Pons (tissue), 1 donor: ENCODE measurements around the gene PNPO.

ENCODE experiments used
- DNase-seq: peaks from one replicate; pipeline ENCODE4 v3.0.0-alpha.2; 2016; ENCODE audit warnings: low spot score

PNPO gene

GRCh38 chr17:47941246-47942095, at the start of gene PNPO:
TSS of gene PNPO (plus strand) at chr17:47941571. CDS start at chr17:47941676, 105 bp downstream.
- DNase-seq: peak; percentile 100

- peak; percentile 48 for DNase-seq
These were observed 46.6 kb upstream of the PNPO start for GRCh38 chr17:47894498-47895346.

DNA sequence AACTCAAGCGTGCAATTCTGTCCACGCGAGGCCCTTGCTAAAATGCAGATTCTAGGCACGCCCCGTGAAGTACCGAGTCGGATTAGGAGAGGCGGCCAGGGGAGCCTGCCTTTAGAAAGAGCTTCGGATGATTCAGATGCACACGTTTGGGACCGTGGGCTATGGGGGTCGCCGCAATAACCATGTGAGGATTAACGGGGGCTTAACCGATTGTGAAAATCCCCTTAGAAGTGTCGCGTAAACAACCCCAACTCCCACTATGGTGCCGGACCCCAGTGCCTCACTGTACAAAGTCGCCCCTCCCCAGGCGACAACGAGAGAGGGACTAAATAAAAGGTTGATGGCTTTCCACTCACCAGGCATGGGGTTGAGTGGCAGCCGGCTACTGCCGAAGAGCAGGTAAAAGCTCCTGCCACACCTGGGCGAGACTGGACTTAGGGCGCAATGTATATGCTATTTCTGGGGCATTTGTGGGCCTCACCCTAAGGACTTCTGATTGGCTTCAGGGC, 46.0 kb upstream of the PNPO start:
- DNase-seq: no peak

GRCh38 chr17:47895856-47896671, 45.3 kb upstream of the PNPO start, which contains the start of gene SP2:
TSS of gene SP2 (plus strand) at chr17:47896236. CDS start at chr17:47896287, 51 bp downstream.
- DNase-seq: peak; percentile 100

DNA sequence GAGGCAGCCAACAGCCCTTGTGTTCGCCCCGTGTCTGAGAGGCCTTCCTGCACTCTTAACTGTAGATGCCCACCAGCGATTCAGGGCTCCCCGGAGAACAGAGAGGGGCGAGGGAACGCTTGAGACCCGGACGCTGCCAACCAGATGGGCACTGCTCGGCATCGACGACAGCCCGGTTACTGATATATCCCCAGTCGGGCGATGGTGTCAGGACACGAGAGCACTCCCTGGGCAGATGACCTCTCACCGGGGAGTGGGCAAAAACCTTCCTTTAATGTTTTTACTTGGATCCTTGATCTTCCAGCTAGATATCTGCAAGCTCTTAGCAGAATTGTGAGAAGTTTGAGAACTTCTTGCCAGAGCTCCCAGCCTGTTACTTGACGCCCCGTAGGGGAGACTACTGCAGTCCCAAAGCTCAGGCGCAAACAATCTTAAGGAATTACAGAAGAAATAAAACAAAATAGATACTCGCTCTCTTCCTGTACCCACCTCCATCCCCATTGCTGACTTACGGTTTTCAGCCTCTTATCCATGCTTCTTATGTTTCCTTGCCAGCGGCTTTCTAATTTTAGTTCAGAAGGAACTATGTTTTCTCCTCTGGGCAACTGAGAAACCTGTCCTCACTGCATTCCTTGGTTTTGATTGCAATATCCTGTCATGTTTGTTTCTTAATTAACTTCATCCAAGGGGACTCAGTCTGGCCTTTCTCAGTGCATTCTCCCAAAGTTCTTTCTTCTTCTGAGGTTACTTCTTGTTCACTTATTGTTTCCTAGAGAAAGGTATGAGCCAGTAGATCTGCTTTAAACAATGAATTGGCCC, 44.5 kb upstream of the PNPO start:
- peak; percentile 52 for DNase-seq

- DNase-seq: peak; percentile 68
These were observed 43.8 kb upstream of the PNPO start for GRCh38 chr17:47897561-47897960.

DNA sequence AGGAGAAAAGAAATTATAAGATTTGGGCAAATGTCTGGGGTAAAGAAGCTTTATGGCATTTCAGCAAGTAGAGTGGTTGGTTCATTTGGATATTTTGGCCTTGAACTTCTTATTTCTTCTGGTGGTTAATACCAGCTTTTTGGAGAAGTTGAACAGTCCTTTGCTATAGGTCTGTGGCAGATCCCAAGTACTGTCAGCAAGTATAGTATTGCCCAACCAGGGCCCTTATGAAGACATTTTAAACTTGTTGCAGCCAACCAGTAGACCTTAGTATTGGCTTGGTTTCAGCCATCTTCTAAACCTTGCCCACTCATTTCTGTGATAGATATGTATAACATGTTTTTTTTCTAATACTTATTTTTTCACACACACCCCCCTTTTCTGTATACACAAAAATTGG, 43.1 kb upstream of the PNPO start:
- no peak for DNase-seq

DNA sequence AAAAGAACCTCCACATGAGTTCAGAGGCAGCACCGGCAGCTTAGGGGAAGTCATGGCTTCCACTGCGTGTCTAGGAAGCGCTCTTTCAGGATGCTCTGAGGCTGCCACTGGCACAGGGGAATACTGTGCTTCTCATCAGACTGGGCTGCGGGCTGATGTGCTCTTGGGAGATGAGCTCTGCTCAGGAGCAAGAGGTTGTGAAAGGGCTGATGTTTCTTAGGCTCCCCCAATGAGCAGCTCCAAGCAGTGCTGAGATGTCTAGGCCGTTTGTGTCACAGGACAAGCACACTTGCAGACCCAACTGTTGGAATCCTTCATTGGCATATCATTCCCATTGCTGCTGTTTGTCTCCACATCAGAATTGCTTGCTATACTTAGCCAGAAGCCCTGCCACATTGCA, 41.7 kb upstream of the PNPO start:
- DNase-seq: no peak

DNA sequence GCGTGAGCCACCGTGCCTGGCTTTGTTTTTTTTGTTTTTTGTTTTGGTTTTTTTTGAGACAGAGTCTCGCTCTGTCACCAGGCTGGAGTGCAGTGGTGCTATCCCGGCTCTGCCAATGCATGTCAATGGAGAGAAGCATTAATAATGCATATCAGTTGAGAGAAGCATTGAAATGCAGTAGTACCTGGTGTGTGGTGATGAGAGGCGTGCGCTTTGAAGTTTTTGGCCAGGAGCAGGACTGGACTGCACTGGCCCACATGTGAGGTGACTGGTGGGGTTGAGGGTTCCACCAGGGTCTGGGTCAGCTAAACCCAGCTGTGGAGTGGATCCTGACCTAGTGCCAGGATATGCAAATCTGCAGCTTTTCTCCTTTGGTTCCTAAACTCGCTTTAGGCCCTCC, 39.9 kb upstream of the PNPO start:
- no peak for DNase-seq

DNA sequence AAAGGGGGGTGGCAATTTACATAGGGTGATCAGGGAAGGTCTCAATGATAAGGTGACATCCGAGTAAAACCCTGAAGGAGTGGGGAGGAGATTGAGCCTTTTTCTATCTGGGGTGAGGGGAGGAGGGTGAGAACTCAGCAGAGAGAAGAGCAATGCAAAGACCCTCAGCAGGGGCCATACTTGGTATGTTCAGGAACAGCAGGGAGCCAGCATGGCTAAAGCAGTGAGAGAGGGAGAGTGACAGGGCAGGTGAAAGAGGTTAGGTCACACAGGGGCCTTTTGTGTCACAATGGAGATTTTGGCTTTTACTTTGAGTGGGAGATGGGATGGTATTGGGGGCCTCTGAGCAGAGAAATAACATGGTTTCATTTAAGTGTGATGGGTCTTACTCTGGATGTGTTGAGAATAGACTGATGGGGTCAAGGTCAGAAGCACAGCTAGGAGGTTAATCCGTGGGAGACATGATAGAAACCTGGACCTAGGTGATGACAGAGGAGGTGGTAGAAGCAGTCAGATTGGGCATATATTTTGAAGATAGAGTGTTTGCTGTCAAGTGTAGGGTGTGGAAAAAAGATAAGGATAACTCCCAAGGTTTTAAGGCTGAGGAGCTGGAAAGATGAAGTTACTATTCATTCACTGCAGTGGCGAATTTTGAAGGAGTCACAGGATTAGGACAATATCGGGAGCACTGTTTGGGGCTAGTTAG, 39.2 kb upstream of the PNPO start:
- no peak for DNase-seq

- peak; percentile 92 for DNase-seq
These were observed 36.1 kb upstream of the PNPO start for GRCh38 chr17:47905221-47905733.

DNA sequence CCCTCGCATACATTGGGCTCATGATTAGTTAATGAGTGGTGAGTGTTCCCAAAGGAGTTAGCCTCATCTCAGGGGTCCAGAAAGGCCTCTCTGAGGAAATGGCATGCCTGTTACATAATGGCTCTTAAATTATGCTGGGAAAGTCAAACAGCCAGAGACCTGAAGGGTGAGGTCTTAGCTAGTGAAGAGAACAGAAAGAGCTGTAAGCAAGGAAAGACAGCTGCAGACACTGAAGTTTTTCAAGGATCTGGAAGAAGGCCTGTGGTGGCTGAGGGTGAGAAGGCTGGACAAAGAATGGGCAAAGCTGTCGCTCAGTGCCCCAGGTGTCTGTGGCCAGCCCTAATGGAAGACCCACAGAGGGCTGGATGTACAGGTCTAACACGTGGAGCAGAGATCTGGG, 34.9 kb upstream of the PNPO start:
- no peak for DNase-seq

GRCh38 chr17:47907932-47908562, 33.3 kb upstream of the PNPO start:
- no peak for DNase-seq

- no peak for DNase-seq
These were observed 28.3 kb upstream of the PNPO start for GRCh38 chr17:47913050-47913449.

- no peak for DNase-seq
These were observed 26.9 kb upstream of the PNPO start for GRCh38 chr17:47914306-47914948.

DNA sequence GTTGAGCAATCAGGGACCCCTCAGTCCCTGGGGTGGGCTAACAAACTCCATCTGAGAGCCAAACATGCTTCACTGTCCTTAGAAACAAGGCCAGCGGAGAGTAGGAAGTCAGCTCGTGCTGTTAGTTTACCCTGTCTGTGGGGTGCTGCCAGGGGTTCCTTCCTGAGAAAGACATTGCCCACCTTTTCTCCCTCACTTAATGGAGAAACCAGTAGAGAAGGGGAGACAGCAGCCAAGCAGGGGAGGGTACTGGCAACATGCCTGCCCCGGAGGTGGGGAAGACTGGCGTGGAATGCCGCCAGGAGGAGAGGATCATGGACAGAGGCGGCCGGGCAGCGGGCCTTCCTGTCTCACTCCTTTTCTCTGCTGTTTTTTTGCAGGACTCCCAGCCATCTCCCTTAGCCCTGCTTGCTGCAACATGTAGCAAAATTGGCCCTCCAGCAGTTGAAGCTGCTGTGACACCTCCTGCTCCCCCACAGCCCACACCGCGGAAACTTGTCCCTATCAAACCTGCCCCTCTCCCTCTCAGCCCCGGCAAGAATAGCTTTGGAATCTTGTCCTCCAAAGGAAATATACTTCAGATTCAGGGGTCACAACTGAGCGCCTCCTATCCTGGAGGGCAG, 25.5 kb upstream of the PNPO start:
- DNase-seq: no peak

DNA sequence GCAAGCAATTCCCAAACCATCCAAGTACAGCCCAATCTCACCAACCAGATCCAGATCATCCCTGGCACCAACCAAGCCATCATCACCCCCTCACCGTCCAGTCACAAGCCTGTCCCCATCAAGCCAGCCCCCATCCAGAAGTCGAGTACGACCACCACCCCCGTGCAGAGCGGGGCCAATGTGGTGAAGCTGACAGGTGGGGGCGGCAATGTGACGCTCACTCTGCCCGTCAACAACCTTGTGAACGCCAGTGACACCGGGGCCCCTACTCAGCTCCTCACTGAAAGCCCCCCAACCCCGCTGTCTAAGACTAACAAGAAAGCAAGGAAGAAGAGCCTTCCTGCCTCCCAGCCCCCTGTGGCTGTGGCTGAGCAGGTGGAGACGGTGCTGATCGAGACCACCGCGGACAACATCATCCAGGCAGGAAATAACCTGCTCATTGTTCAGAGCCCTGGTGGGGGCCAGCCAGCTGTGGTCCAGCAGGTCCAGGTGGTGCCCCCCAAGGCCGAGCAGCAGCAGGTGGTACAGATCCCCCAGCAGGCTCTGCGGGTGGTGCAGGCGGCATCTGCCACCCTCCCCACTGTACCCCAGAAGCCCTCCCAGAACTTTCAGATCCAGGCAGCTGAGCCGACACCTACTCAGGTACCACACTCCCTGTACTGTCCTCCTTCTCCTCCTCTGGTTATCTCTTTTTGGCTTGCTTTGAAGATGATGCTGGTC, 24.7 kb upstream of the PNPO start:
- no peak for DNase-seq

GRCh38 chr17:47917581-47917980, 23.8 kb upstream of the PNPO start:
- DNase-seq: no peak
